PC-9 (cell line): ENCODE measurements around the gene IGSF22.

Experiments
- EZH2 ChIP-seq: fragments of 200-600 bp; sonication (generic); IDR thresholded peaks from 2 replicates; pipeline ENCODE4 v1.8.0; 2017; ENCODE audit warnings: antibody characterized with exemption, low read depth
- TF ChIP-seq, protein P1 (sequence below): fragments of 200-600 bp; sonication (generic); conservative IDR thresholded peaks from 2 replicates; pipeline ENCODE4 v1.6.1; 2017; ENCODE audit warnings: mixed run types, antibody characterized with exemption, mild to moderate bottlenecking, moderate library complexity

DNA sequence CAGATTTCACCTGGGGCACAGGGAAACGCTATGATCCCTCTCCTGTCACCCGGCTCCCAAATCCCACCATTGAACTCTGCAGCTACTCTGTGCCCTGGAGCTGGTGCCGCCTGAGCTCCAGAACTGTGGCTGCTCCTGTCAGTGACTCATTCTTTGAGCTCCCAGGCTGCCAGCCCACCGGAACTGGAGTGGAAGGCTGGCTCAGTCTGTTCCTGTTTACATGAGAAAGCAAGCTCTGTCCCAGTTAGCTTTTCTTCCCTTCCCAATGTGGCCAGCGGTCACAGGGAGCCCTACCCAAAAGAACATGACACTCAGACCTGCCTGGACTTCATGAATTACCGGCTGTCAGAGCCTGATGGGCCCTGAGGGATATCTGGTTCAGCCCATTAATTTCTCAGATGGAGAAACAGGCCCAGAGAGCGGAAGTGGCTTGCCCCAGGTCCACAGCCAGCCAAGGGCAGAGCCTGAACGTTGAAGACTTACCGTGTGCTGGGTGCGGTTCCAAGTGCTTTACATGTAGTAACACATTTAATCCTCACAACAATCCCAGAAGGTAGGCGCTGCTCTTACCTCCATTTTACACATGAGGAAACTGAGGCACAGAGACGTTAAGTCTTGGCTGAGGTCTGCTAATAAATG lies 23.8 kb upstream of the IGSF22 start:
- TF ChIP-seq, protein P1, sequence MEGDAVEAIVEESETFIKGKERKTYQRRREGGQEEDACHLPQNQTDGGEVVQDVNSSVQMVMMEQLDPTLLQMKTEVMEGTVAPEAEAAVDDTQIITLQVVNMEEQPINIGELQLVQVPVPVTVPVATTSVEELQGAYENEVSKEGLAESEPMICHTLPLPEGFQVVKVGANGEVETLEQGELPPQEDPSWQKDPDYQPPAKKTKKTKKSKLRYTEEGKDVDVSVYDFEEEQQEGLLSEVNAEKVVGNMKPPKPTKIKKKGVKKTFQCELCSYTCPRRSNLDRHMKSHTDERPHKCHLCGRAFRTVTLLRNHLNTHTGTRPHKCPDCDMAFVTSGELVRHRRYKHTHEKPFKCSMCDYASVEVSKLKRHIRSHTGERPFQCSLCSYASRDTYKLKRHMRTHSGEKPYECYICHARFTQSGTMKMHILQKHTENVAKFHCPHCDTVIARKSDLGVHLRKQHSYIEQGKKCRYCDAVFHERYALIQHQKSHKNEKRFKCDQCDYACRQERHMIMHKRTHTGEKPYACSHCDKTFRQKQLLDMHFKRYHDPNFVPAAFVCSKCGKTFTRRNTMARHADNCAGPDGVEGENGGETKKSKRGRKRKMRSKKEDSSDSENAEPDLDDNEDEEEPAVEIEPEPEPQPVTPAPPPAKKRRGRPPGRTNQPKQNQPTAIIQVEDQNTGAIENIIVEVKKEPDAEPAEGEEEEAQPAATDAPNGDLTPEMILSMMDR = no peak
- no peak for TF ChIP-seq EZH2
